ENCODE results near the gene CLOCK.

DNA sequence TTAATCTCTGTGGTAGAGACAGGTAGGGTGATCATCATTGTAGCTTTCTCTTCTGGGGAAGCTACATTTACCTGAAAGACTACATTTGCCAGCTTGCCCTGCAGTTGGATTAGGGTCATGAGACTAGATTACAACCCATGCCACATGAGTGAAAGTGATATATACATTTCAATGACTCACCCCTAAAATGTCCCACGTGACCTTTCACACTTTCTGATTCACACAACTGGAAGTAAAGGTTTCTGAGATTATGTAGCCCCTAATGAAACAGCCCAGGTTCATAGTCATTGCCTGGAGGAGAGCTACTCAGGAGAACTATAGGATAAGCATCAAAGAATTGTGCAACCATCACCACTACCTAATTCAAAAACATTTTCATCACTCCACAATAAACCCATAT is 27.5 kb upstream of the CLOCK start:
- TF ChIP-seq POLR2A (IDR thresholded peaks at IDR 0.05; ENCODE audit: low read depth, low read length) (no peak), POLR2AphosphoS5 (IDR thresholded peaks at IDR 0.05; ENCODE audit: low read depth, low read length) (no peak), TAF1 (IDR thresholded peaks at IDR 0.05; ENCODE audit: borderline replicate concordance, low read depth, low read length) (no peak)
